GM06990 (cell line): ENCODE results near the gene DARS1.
A peak's percentile ranks its signal among the peaks of the same experiment; 100 is the strongest.

ENCODE experiments used
- DNase-seq: peaks from one replicate; pipeline ENCODE4 v3.0.0-alpha.2; 2011; ENCODE audit not compliant: insufficient read length; ENCODE audit errors: extremely low read depth
- H3K27me3 ChIP-seq: replicated peaks from 2 replicates; pipeline ENCODE4 v1.6.0; 2011; ENCODE audit warnings: low read length; ENCODE audit not compliant: control insufficient read depth, insufficient read depth
- H3K36me3 ChIP-seq: 2 replicates; pipeline ENCODE4 v1.5.1; 2011; ENCODE audit warnings: low read length; ENCODE audit not compliant: control insufficient read depth, insufficient read depth
- H3K4me3 ChIP-seq: replicated peaks from 2 replicates; pipeline ENCODE4 v1.5.1; 2011; ENCODE audit warnings: low read depth, mild to moderate bottlenecking, control low read depth, low read length
- CTCF ChIP-seq: IDR thresholded peaks from 2 replicates; pipeline ENCODE4 v1.5.1; 2011; ENCODE audit warnings: low read length, control low read depth, mild to moderate bottlenecking, inconsistent platforms; ENCODE audit not compliant: insufficient read depth, poor library complexity, severe bottlenecking

DARS1 gene

DNA sequence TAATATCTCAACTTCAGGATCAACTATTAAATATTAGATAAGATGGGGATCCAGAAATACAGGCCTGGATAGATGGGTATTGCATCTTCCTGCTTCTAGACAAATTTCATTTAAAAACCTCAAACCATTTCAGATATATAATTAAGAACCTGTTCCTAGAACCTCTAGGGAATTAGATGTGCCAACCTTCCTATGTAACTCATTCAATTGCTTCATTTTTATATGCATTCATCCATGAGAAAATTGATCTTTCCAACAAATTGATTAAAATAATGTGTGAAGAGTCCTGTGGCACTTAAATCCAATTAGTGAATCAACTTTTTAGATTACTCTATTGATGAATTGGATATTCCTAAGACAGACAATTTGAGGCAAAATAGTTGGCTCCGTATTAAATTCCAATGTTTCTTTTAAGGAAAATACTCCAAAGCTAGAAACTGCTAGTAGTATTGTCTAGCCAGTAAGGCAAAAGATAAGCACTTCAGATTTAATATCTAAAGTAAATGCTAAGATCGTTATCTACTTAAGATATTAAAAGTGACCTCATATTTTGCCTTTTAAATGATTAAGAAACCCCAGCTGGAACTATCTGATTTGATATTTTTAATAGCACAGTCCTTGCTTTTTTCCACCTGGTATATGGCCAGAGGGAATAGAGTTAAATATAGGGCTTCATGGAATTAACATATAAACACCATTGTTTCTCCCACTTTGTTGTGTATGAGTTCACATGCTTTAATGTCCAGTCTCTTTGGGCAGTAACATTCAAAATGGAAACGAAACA lies 35.8 kb downstream of the DARS1 start:
- DNase-seq = no peak
- no peaks in the 10 kb centered on the region for H3K36me3 ChIP-seq

GRCh38 chr2:135948642-135949355 lies 36.6 kb downstream of the DARS1 start:
- Histone ChIP-seq H3K27me3 (no peaks in the 10 kb centered on the region), H3K4me3 (no peak overlapping the region), H3K36me3 (no peaks in the 10 kb centered on the region; the same call in 1 of the 2 replicates)
- TF ChIP-seq CTCF = no peak
- DNase-seq = peak; percentile 57

More for the DNA sequence above, 35.8 kb downstream of the DARS1 start:
- Histone ChIP-seq H3K4me3 (no peak overlapping the region), H3K27me3 (no peaks in the 10 kb centered on the region)
- TF ChIP-seq CTCF = no peak

DNA sequence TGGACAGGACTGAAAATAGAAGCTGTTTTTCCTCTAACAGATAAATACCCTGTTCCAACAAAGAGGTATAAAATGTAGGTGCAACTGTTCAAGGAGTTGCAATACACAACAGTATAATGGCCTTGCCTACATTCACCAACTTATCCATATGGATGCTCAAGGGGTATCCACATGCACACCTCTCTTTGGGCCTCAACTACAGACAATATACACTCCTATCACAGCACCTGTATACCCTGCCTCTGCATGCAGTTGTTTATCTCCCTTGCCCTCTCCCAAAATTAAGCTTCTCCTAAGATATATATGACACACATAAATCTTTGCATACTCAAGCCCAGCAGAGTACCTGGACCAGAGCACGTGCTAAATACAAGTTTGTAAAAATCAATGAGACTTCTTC lies 37.3 kb downstream of the DARS1 start:
- Histone ChIP-seq H3K36me3 (no peaks in the 10 kb centered on the region; the same call in 1 of the 2 replicates), H3K4me3 (no peak overlapping the region), H3K27me3 (no peaks in the 10 kb centered on the region)
- no peak for TF ChIP-seq CTCF
- DNase-seq = no peak

GRCh38 chr2:135947483-135947882 lies 37.9 kb downstream of the DARS1 start:
- Histone ChIP-seq H3K27me3 (no peaks in the 10 kb centered on the region), H3K4me3 (no peak overlapping the region), H3K36me3 (no peaks in the 10 kb centered on the region; the same call in 1 of the 2 replicates)
- DNase-seq = no peak
- no peak for TF ChIP-seq CTCF

- no peaks in the 10 kb centered on the region for H3K27me3 ChIP-seq
- H3K4me3 ChIP-seq = no peak overlapping the region
- TF ChIP-seq CTCF = no peak
- DNase-seq = no peak
- no peaks in the 10 kb centered on the region; the same call in 1 of the 2 replicates for H3K36me3 ChIP-seq
Observed at GRCh38 chr2:135945526-135945925, 39.9 kb downstream of the DARS1 start.
